ENCODE data around the gene RAVER1. TPM values are rescaled to one million over a fixed set of nuclear protein-coding genes. Genes with fewer than 3 reads are reported as not detected.

The RAVER1 gene
- total RNA-seq, 8 experiments from 2014 or later: 4.3 to 31.8 (median 8.1) TPM

- Histone ChIP-seq H3K4me1 (replicated peaks in 1 of 2) (no peaks in the 10 kb centered on the region), H3K27ac (no peak overlapping the region), H3K4me3 (no peak overlapping the region)
- WGBS, 10 experiments: 80 to 100% (median 94%) methylated on average over 1 to 6 of the region's 19 CpGs; no CpG with 5 or more reads in 6 of the 10 experiments
- ATAC-seq (replicated peaks in 6 of 8): peak in 2 of 8 experiments; percentile 17 to 25
- in situ Hi-C loops (cut with MboI; ENCODE audit: low pct_unique_long_range_greater_than_20kb in 2 of 9, low sequenced_read_pairs in 9 of 9, unreplicated experiment in 9 of 9): no loop called here
Observed at GRCh38 chr19:10364644-10365043, 31.3 kb upstream of the RAVER1 start.

GRCh38 chr19:10363789-10364281 lies 30.5 kb upstream of the RAVER1 start:
- Histone ChIP-seq H3K4me1 (replicated peaks in 1 of 2) (no peaks in the 10 kb centered on the region), H3K4me3 (no peak overlapping the region), H3K27ac (no peak overlapping the region)
- WGBS, 10 experiments: 80 to 100% (median 97%) methylated on average over 1 to 6 of the region's 12 CpGs; no CpG with 5 or more reads in 2 of the 10 experiments
- peak in 4 of 8 experiments; percentile 8 to 25 (median 18) for ATAC-seq (replicated peaks in 6 of 8)
- in situ Hi-C loops (cut with MboI; ENCODE audit: low pct_unique_long_range_greater_than_20kb in 2 of 9, low sequenced_read_pairs in 9 of 9, unreplicated experiment in 9 of 9): no loop called here

GRCh38 chr19:10362259-10362658 lies 28.9 kb upstream of the RAVER1 start:
- H3K27ac ChIP-seq: no peak overlapping the region
- no peaks in the 10 kb centered on the region for H3K4me1 ChIP-seq (replicated peaks in 1 of 2)
- in situ Hi-C loops (cut with MboI; ENCODE audit: low pct_unique_long_range_greater_than_20kb in 2 of 9, low sequenced_read_pairs in 9 of 9, unreplicated experiment in 9 of 9): no loop called here
- no peak overlapping the region for H3K4me3 ChIP-seq
- ATAC-seq (replicated peaks in 6 of 8): no peak
- 100% methylated on average over 3 of the region's 18 CpGs; no CpG with 5 or more reads in 9 of the 10 experiments for WGBS, 10 experiments

- in situ Hi-C loops (cut with MboI; ENCODE audit: low pct_unique_long_range_greater_than_20kb in 2 of 9, low sequenced_read_pairs in 9 of 9, unreplicated experiment in 9 of 9): no loop called here
- Histone ChIP-seq H3K4me3 (no peak overlapping the region), H3K4me1 (replicated peaks in 1 of 2) (no peaks in the 10 kb centered on the region), H3K27ac (no peak overlapping the region)
- WGBS, 10 experiments: no CpG with 5 or more reads among the region's 16 CpGs
- peak in 5 of 8 experiments; percentile 9 to 34 (median 21) for ATAC-seq (replicated peaks in 6 of 8)
Observed at GRCh38 chr19:10361569-10362011, 28.3 kb upstream of the RAVER1 start.

GRCh38 chr19:10356431-10356830 lies 23.1 kb upstream of the RAVER1 start:
- Histone ChIP-seq H3K27ac (no peak overlapping the region), H3K4me1 (replicated peaks in 1 of 2) (peaks cover 14 to 15% of the 10 kb centered on the region in 2 donors), H3K4me3 (no peak overlapping the region)
- ATAC-seq (replicated peaks in 6 of 8): no peak
- in situ Hi-C loops (cut with MboI; ENCODE audit: low pct_unique_long_range_greater_than_20kb in 2 of 9, low sequenced_read_pairs in 9 of 9, unreplicated experiment in 9 of 9): no loop called here
- WGBS, 10 experiments: 90 to 100% methylated on average over 1 to 2 of the region's 12 CpGs; no CpG with 5 or more reads in 8 of the 10 experiments

GRCh38 chr19:10353793-10354391 lies 20.6 kb upstream of the RAVER1 start:
- Histone ChIP-seq H3K4me1 (replicated peaks in 1 of 2) (peaks cover 14 to 15% of the 10 kb centered on the region in 2 donors), H3K4me3 (peak overlapping the region; percentile 24 to 44 (median 29)), H3K27ac (peak overlapping the region; percentile 91 to 92)
- ATAC-seq (replicated peaks in 6 of 8): peak in 6 of 8 experiments; percentile 41 to 76 (median 72)
- WGBS, 10 experiments: 0 to 89% (median 6%) methylated on average over 4 to 14 of the region's 32 CpGs; no CpG with 5 or more reads in 7 of the 10 experiments
- in situ Hi-C loops (cut with MboI; ENCODE audit: low pct_unique_long_range_greater_than_20kb in 2 of 9, low sequenced_read_pairs in 9 of 9, unreplicated experiment in 9 of 9): no loop called here

GRCh38 chr19:10352764-10353671 lies 19.7 kb upstream of the RAVER1 start:
- 2% methylated on average over 15 of the region's 63 CpGs; no CpG with 5 or more reads in 9 of the 10 experiments for WGBS, 10 experiments
- Histone ChIP-seq H3K27ac (peak overlapping the region; percentile 91 to 94), H3K4me1 (replicated peaks in 1 of 2) (peaks cover 14 to 15% of the 10 kb centered on the region in 2 donors), H3K4me3 (peak overlapping the region; percentile 24 to 44 (median 29))
- in situ Hi-C loops (cut with MboI; ENCODE audit: low pct_unique_long_range_greater_than_20kb in 2 of 9, low sequenced_read_pairs in 9 of 9, unreplicated experiment in 9 of 9): no loop called here
- peak in 6 of 8 experiments; percentile 25 to 82 (median 81) for ATAC-seq (replicated peaks in 6 of 8)

GRCh38 chr19:10346509-10346908 lies 13.2 kb upstream of the RAVER1 start:
- H3K4me3 ChIP-seq: no peak overlapping the region
- H3K4me1 ChIP-seq (replicated peaks in 1 of 2): no peaks in the 10 kb centered on the region
- no peak overlapping the region for H3K27ac ChIP-seq
- in situ Hi-C loops (cut with MboI; ENCODE audit: low pct_unique_long_range_greater_than_20kb in 2 of 9, low sequenced_read_pairs in 9 of 9, unreplicated experiment in 9 of 9): no loop called here
- 54 to 95% (median 79%) methylated on average over 2 to 8 of the region's 10 CpGs for WGBS, 10 experiments
- ATAC-seq (replicated peaks in 6 of 8): peak in 2 of 8 experiments; percentile 26 to 48

GRCh38 chr19:10344780-10345179 lies 11.5 kb upstream of the RAVER1 start:
- H3K4me3 ChIP-seq: no peak overlapping the region
- H3K27ac ChIP-seq: no peak overlapping the region
- WGBS, 10 experiments: 68 to 100% (median 81%) methylated on average over 1 to 10 of the region's 10 CpGs; no CpG with 5 or more reads in 1 of the 10 experiments
- ATAC-seq (replicated peaks in 6 of 8): no peak
- no peaks in the 10 kb centered on the region for H3K4me1 ChIP-seq (replicated peaks in 1 of 2)
- in situ Hi-C loops (cut with MboI; ENCODE audit: low pct_unique_long_range_greater_than_20kb in 2 of 9, low sequenced_read_pairs in 9 of 9, unreplicated experiment in 9 of 9): no loop called here

GRCh38 chr19:10343495-10343894 lies 10.2 kb upstream of the RAVER1 start:
- in situ Hi-C loops (cut with MboI; ENCODE audit: low pct_unique_long_range_greater_than_20kb in 2 of 9, low sequenced_read_pairs in 9 of 9, unreplicated experiment in 9 of 9): no loop called here
- 40 to 100% (median 55%) methylated on average over 1 to 2 of the region's 2 CpGs; no CpG with 5 or more reads in 2 of the 10 experiments for WGBS, 10 experiments
- Histone ChIP-seq H3K4me3 (no peak overlapping the region), H3K4me1 (replicated peaks in 1 of 2) (no peaks in the 10 kb centered on the region), H3K27ac (no peak overlapping the region)
- ATAC-seq (replicated peaks in 6 of 8): no peak

GRCh38 chr19:10339977-10340376 lies 6.6 kb upstream of the RAVER1 start:
- in situ Hi-C loops (cut with MboI; ENCODE audit: low pct_unique_long_range_greater_than_20kb in 2 of 9, low sequenced_read_pairs in 9 of 9, unreplicated experiment in 9 of 9): no loop called here
- ATAC-seq (replicated peaks in 6 of 8): no peak
- Histone ChIP-seq H3K27ac (no peak overlapping the region), H3K4me3 (no peak overlapping the region), H3K4me1 (replicated peaks in 1 of 2) (peaks cover 0 to 9% of the 10 kb centered on the region in 2 donors)
- 83 to 100% (median 100%) methylated on average over 1 to 4 of the region's 5 CpGs; no CpG with 5 or more reads in 7 of the 10 experiments for WGBS, 10 experiments

- peaks cover 0 to 10% of the 10 kb centered on the region in 2 donors for H3K4me1 ChIP-seq (replicated peaks in 1 of 2)
- in situ Hi-C loops (cut with MboI; ENCODE audit: low pct_unique_long_range_greater_than_20kb in 2 of 9, low sequenced_read_pairs in 9 of 9, unreplicated experiment in 9 of 9): no loop called here
- H3K4me3 ChIP-seq: no peak within 1 kb of the TSS
- WGBS, 10 experiments: 59 to 100% (median 78%) methylated on average over 2 to 9 of the region's 14 CpGs; no CpG with 5 or more reads in 4 of the 10 experiments
- H3K27ac ChIP-seq: no peak within 1 kb of the TSS
- no peak for ATAC-seq (replicated peaks in 6 of 8)
Observed at GRCh38 chr19:10339380-10339960, 6.1 kb upstream of the RAVER1 start, which contains the start of gene ICAM3. Gene ICAM3 (minus strand): TSS chr19:10339624. CDS start chr19:10339614, 10 bp downstream.
